ENCODE results near the gene RNF7.
A peak's percentile ranks its signal among the peaks of the same experiment; 100 is the strongest.

The RNF7 gene

GRCh38 chr3:141737678-141738021, 448 bp upstream of the RNF7 start:
- TF ChIP-seq MAX (IDR thresholded peaks at IDR 0.05) (no peak), USF1 (IDR thresholded peaks at IDR 0.05) (no peak), TCF12 (IDR thresholded peaks at IDR 0.05; ENCODE audit: low read depth) (no peak), TEAD4 (IDR thresholded peaks at IDR 0.05) (no peak), NFIC (IDR thresholded peaks at IDR 0.05) (no peak), TAF1 (IDR thresholded peaks at IDR 0.05; ENCODE audit: low read depth) (no peak), EP300 (IDR thresholded peaks at IDR 0.05; ENCODE audit: borderline replicate concordance) (no peak), RAD21 (IDR thresholded peaks at IDR 0.05; ENCODE audit: low read depth) (no peak), EGR1 (IDR thresholded peaks at IDR 0.05) (no peak), ZBTB7A (IDR thresholded peaks at IDR 0.05; ENCODE audit: low read depth) (no peak), CEBPB (IDR thresholded peaks at IDR 0.05) (no peak), FOXM1 (IDR thresholded peaks at IDR 0.05; ENCODE audit: borderline replicate concordance, low read depth) (no peak; the same call in 1 of the 2 replicates), YY1 (IDR thresholded peaks at IDR 0.05; ENCODE audit: low read depth) (no peak)

GRCh38 chr3:141738891-141739363, 829 bp downstream of the RNF7 start:
- TF ChIP-seq CEBPB (IDR thresholded peaks at IDR 0.05) (no peak), TAF1 (IDR thresholded peaks at IDR 0.05; ENCODE audit: low read depth) (no peak), YY1 (IDR thresholded peaks at IDR 0.05; ENCODE audit: low read depth) (0 out of 2 replicates have a peak, but pooled peaks have one; percentile 25), ZBTB7A (IDR thresholded peaks at IDR 0.05; ENCODE audit: low read depth) (no peak), EGR1 (IDR thresholded peaks at IDR 0.05) (no peak), MAX (IDR thresholded peaks at IDR 0.05) (0 out of 2 replicates have a peak, but pooled peaks have one; percentile 2)

- TF ChIP-seq ZBTB7A (IDR thresholded peaks at IDR 0.05; ENCODE audit: low read depth) = no peak
- TF ChIP-seq FOXM1 (IDR thresholded peaks at IDR 0.05; ENCODE audit: borderline replicate concordance, low read depth) = no peak
- TF ChIP-seq TCF12 (IDR thresholded peaks at IDR 0.05; ENCODE audit: low read depth) = no peak
- no peak for TF ChIP-seq TEAD4 (IDR thresholded peaks at IDR 0.05)
- no peak for TF ChIP-seq RAD21 (IDR thresholded peaks at IDR 0.05; ENCODE audit: low read depth)
- no peak for TF ChIP-seq CREB1 (IDR thresholded peaks at IDR 0.05; ENCODE audit: low read depth)
Measured at GRCh38 chr3:141739731-141740130, 1.6 kb downstream of the RNF7 start.

GRCh38 chr3:141740349-141740748, 2.3 kb downstream of the RNF7 start:
- no peak for TF ChIP-seq EP300 (IDR thresholded peaks at IDR 0.05; ENCODE audit: borderline replicate concordance)
- no peak for TF ChIP-seq TAF1 (IDR thresholded peaks at IDR 0.05; ENCODE audit: low read depth)
- TF ChIP-seq CEBPB (IDR thresholded peaks at IDR 0.05) = no peak
- TF ChIP-seq REST (IDR thresholded peaks at IDR 0.05; ENCODE audit: low read depth) = no peak
- TF ChIP-seq YY1 (IDR thresholded peaks at IDR 0.05; ENCODE audit: low read depth) = no peak
- no peak for TF ChIP-seq ZBTB7A (IDR thresholded peaks at IDR 0.05; ENCODE audit: low read depth)
- no peak for TF ChIP-seq MAX (IDR thresholded peaks at IDR 0.05)
- TF ChIP-seq FOXM1 (IDR thresholded peaks at IDR 0.05; ENCODE audit: borderline replicate concordance, low read depth) = no peak
- no peak for TF ChIP-seq USF1 (IDR thresholded peaks at IDR 0.05)
- no peak for TF ChIP-seq TEAD4 (IDR thresholded peaks at IDR 0.05)
- TF ChIP-seq NFIC (IDR thresholded peaks at IDR 0.05) = no peak
- no peak for TF ChIP-seq RAD21 (IDR thresholded peaks at IDR 0.05; ENCODE audit: low read depth)
- TF ChIP-seq CREB1 (IDR thresholded peaks at IDR 0.05; ENCODE audit: low read depth) = no peak

GRCh38 chr3:141743305-141743704, 5.2 kb downstream of the RNF7 start:
- TF ChIP-seq TEAD4 (IDR thresholded peaks at IDR 0.05) (no peak), TCF12 (IDR thresholded peaks at IDR 0.05; ENCODE audit: low read depth) (no peak), CEBPB (IDR thresholded peaks at IDR 0.05) (no peak), YY1 (IDR thresholded peaks at IDR 0.05; ENCODE audit: low read depth) (no peak), ZBTB7A (IDR thresholded peaks at IDR 0.05; ENCODE audit: low read depth) (no peak), NFIC (IDR thresholded peaks at IDR 0.05) (no peak), RAD21 (IDR thresholded peaks at IDR 0.05; ENCODE audit: low read depth) (no peak), FOXM1 (IDR thresholded peaks at IDR 0.05; ENCODE audit: borderline replicate concordance, low read depth) (no peak), EGR1 (IDR thresholded peaks at IDR 0.05) (no peak), MAX (IDR thresholded peaks at IDR 0.05) (no peak), USF1 (IDR thresholded peaks at IDR 0.05) (no peak), TAF1 (IDR thresholded peaks at IDR 0.05; ENCODE audit: low read depth) (no peak), CREB1 (IDR thresholded peaks at IDR 0.05; ENCODE audit: low read depth) (no peak), REST (IDR thresholded peaks at IDR 0.05; ENCODE audit: low read depth) (no peak), EP300 (IDR thresholded peaks at IDR 0.05; ENCODE audit: borderline replicate concordance) (no peak)
